Neuronal stem cell (in vitro differentiated cells): ENCODE data around the gene PCDHGB7. TPM values are rescaled to one million over a fixed set of nuclear protein-coding genes. Genes with fewer than 3 reads are reported as not detected.
"Not testable (repeated sequence)": the region's sequence is repeated elsewhere in the genome, so short reads cannot be mapped to it uniquely, and the experiment has no call there.

Source experiments
- DNase-seq: peaks from one replicate; pipeline ENCODE4 v3.0.0-alpha.2; 2013; ENCODE audit warnings: low spot score
- H2AFZ ChIP-seq: one replicate; pipeline ENCODE4 v1.6.1; 2013; ENCODE audit warnings: mild to moderate bottlenecking, low read length, inconsistent platforms
- H2AK5ac ChIP-seq: 2 replicates; pipeline ENCODE4 v1.6.1; 2013; ENCODE audit warnings: low read depth, mild to moderate bottlenecking, inconsistent platforms, low read length, moderate library complexity, mixed read lengths
- H2BK120ac ChIP-seq: 2 replicates; pipeline ENCODE4 v1.6.1; 2013; ENCODE audit warnings: low read depth, mild to moderate bottlenecking, inconsistent platforms, low read length, moderate library complexity, mixed read lengths
- H2BK12ac ChIP-seq: one replicate; pipeline ENCODE4 v1.6.1; 2013; ENCODE audit warnings: low read length, inconsistent platforms
- H2BK15ac ChIP-seq: 2 replicates; pipeline ENCODE4 v1.6.1; 2013; ENCODE audit warnings: mild to moderate bottlenecking, low read length, inconsistent platforms, mixed read lengths
- H2BK5ac ChIP-seq: one replicate; pipeline ENCODE4 v1.6.1; 2013; ENCODE audit warnings: inconsistent platforms, mild to moderate bottlenecking, low read length, moderate library complexity
- H3K14ac ChIP-seq: one replicate; pipeline ENCODE4 v1.6.1; 2013; ENCODE audit warnings: low read length, inconsistent platforms
- H3K18ac ChIP-seq: 2 replicates; pipeline ENCODE4 v1.6.1; 2013; ENCODE audit warnings: low read length, inconsistent platforms
- H3K23ac ChIP-seq: 2 replicates; pipeline ENCODE4 v1.6.1; 2013; ENCODE audit warnings: low read depth, mild to moderate bottlenecking, mixed read lengths, low read length, inconsistent platforms; ENCODE audit not compliant: poor library complexity
- H3K27ac ChIP-seq: replicated peaks from 3 replicates; pipeline ENCODE4 v1.5.1; 2013; ENCODE audit warnings: low read length, inconsistent platforms
- H3K27me3 ChIP-seq, 3 experiments: 2 replicates each; pipeline ENCODE4 v1.6.1; 2013; ENCODE audit warnings: low read length in 3 of 3, mild to moderate bottlenecking in 2 of 3, inconsistent platforms in 1 of 3, low read depth in 1 of 3, mixed read lengths in 1 of 3, moderate library complexity in 1 of 3; ENCODE audit not compliant: control insufficient read depth in 3 of 3, insufficient read depth in 3 of 3
- H3K36me3 ChIP-seq, 2 donors: replicated peaks in 1 of 2; 2 replicates each; pipeline ENCODE4 v1.6.1; 2013; ENCODE audit warnings: low read length in 2 of 2; ENCODE audit not compliant: control insufficient read depth in 2 of 2, insufficient read depth in 2 of 2
- H3K4ac ChIP-seq: 2 replicates; pipeline ENCODE4 v1.6.1; 2013; ENCODE audit warnings: inconsistent platforms, mild to moderate bottlenecking, low read length, moderate library complexity
- H3K4me1 ChIP-seq, 2 donors: 1 replicate in 1 of 2; 2 replicates in 1 of 2; pipeline ENCODE4 v1.6.1; 2013; ENCODE audit warnings: low read length in 2 of 2, low read depth in 1 of 2; ENCODE audit not compliant: control insufficient read depth in 2 of 2, insufficient read depth in 1 of 2
- H3K4me2 ChIP-seq: one replicate; pipeline ENCODE4 v1.6.1; 2013; ENCODE audit warnings: mild to moderate bottlenecking, low read length, inconsistent platforms; ENCODE audit not compliant: insufficient read depth, poor library complexity, severe bottlenecking
- H3K4me3 ChIP-seq, 2 donors: 2 replicates each; pipeline ENCODE4 v1.5.1; 2013; ENCODE audit warnings: low read length in 2 of 2, mild to moderate bottlenecking in 2 of 2, inconsistent platforms in 1 of 2, moderate library complexity in 1 of 2
- H3K79me1 ChIP-seq: one replicate; pipeline ENCODE4 v1.6.1; 2013; ENCODE audit warnings: low read depth, mild to moderate bottlenecking, inconsistent platforms, low read length, moderate library complexity
- H3K9ac ChIP-seq: one replicate; pipeline ENCODE4 v1.6.1; 2013; ENCODE audit warnings: mild to moderate bottlenecking, low read depth, low read length, inconsistent platforms; ENCODE audit not compliant: poor library complexity
- H3K9me3 ChIP-seq, 2 donors: replicated peaks in 1 of 2; 2 replicates each; pipeline versions ENCODE3 to v1.6.1; 2013; ENCODE audit warnings: low read length in 2 of 2, mild to moderate bottlenecking in 2 of 2, inconsistent platforms in 1 of 2, low read depth in 1 of 2, mixed read lengths in 1 of 2, moderate library complexity in 1 of 2; ENCODE audit not compliant: control insufficient read depth in 2 of 2, insufficient read depth in 1 of 2
- H4K8ac ChIP-seq: one replicate; pipeline ENCODE4 v1.6.1; 2013; ENCODE audit warnings: low read depth, mild to moderate bottlenecking, inconsistent platforms, low read length, moderate library complexity
- H4K91ac ChIP-seq: one replicate; pipeline ENCODE4 v1.6.1; 2013; ENCODE audit warnings: low read length, low read depth, mild to moderate bottlenecking, inconsistent platforms; ENCODE audit not compliant: poor library complexity
- WGBS, 2 donors: extraction: QIAGEN DNeasy Blood & Tissue Kit; methylation state at CpG; one replicate each; pipeline ENCODE4 v1.1.7; 2013; ENCODE audit warnings: missing lambda C conversion rate in 2 of 2, mixed read lengths in 1 of 2; ENCODE audit not compliant: insufficient read length in 2 of 2, insufficient replicate concordance in 1 of 2; ENCODE audit errors: extremely low coverage in 2 of 2; 5-methylcytosine and 5-hydroxymethylcytosine counted together
- polyA plus RNA-seq, 2 experiments: library from polyadenylated mRNA; stranded (reverse); fragments of 200-250 nt; gene quantifications; one replicate each; pipeline ENCODE4 v1.2.3, GENCODE V29; 2013

The PCDHGB7 gene
- polyA plus RNA-seq (2013, experiment 1 of 2) = 15.9 TPM
- 15.8 TPM for polyA plus RNA-seq (2013, experiment 2 of 2)

DNA sequence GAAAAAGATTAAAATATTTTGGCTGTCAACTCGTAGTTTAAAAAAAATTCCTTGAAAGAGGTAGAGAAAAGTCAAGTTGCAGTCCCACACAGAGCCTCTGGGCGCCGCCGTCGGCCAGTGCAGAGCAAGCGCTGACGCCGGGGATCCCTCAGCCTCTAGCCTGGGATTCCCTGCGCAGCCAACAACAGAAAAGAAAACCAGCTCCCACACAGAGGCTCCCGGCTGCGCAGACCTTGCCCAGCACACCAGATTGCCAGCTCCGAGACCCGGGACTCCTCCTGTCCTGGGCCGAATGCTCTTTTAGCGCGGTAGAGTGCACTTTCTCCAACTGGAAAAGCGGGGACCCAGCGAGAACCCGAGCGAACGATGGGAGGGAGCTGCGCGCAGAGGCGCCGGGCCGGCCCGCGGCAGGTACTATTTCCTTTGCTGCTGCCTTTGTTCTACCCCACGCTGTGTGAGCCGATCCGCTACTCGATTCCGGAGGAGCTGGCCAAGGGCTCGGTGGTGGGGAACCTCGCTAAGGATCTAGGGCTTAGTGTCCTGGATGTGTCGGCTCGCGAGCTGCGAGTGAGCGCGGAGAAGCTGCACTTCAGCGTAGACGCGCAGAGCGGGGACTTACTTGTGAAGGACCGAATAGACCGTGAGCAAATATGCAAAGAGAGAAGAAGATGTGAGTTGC lies at the start of gene PCDHGB7:
TSS of gene PCDHGB7 (plus strand) at position 184 of the 679 bp plus-strand sequence. CDS start at position 367, 183 bp downstream.
- not testable (repeated sequence) for H3K4me2 ChIP-seq, H2BK12ac ChIP-seq, H3K4me1 ChIP-seq, H3K27me3 ChIP-seq, H3K9ac ChIP-seq, H2BK15ac ChIP-seq, H3K23ac ChIP-seq, H4K91ac ChIP-seq, H2AK5ac ChIP-seq, H2BK5ac ChIP-seq, H2BK120ac ChIP-seq, H3K4ac ChIP-seq, H3K27ac ChIP-seq, H3K79me1 ChIP-seq, H4K8ac ChIP-seq, H3K14ac ChIP-seq
- peak within 1 kb of the TSS; percentile 54 for H3K18ac ChIP-seq
- peak within 1 kb of the TSS; percentile 45 to 71 for H3K4me3 ChIP-seq
- H3K36me3 ChIP-seq = peaks cover 47 to 71% of the 10 kb centered on the region in 2 donors
- H3K9me3 ChIP-seq = peaks cover 62 to 97% of the 10 kb centered on the region in 2 donors
- H2AFZ ChIP-seq = peak within 1 kb of the TSS; percentile 55
- peak; percentile 38 for DNase-seq
- no CpG with 5 or more reads among the region's 47 CpGs for WGBS, 2 donors

DNA sequence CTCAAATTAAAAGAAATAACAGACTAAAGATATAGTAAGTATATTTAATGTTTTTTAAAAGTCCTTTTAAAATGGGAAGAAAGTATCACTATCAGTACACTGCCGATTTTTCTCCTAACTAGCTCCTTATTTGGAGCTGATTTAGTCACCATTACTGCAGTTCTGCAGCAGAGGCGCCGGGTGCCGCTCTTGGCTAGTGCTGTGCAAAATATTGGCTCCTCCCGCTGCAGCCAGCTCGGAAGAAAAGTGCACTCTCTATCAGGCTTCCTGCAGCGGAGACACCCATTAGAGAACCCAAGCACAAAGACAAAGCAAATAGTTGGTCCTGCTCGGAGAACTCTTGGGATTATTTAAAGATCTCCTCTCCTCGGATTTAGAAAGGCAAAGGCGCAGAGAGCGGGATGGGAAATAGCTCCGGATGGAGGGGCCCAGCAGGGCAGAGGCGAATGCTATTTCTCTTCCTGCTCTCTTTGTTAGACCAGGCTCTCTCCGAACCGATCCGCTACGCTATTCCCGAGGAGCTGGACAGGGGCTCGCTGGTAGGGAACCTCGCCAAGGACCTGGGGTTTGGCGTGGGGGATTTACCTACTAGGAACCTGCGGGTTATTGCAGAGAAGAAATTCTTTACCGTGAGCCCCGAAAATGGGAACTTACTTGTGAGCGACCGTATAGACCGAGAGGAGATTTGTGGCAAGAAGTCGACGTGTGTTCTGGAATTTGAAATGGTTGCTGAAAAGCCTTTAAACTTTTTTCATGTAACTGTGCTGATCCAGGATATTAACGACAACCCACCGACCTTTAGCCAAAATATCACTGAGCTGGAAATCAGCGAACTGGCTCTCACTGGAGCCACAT lies 47.3 kb upstream of the PCDHGB7 start, which contains the start of gene PCDHGB3:
TSS of gene PCDHGB3 (plus strand) at position 249 of the 855 bp plus-strand sequence. CDS start at position 402, 153 bp downstream.
- no peak within 1 kb of the TSS for H2AK5ac ChIP-seq
- H3K4me2 ChIP-seq = no peak within 1 kb of the TSS
- no peaks in the 10 kb centered on the region for H3K4me1 ChIP-seq
- no peak within 1 kb of the TSS for H3K9ac ChIP-seq
- H3K27ac ChIP-seq = no peak within 1 kb of the TSS
- peaks cover 2% of the 10 kb centered on the region for H3K79me1 ChIP-seq
- no peak within 1 kb of the TSS for H3K14ac ChIP-seq
- no peak for DNase-seq
- no peak within 1 kb of the TSS for H3K23ac ChIP-seq
- no peak within 1 kb of the TSS for H4K91ac ChIP-seq
- peaks cover 39 to 55% of the 10 kb centered on the region in 2 donors for H3K9me3 ChIP-seq
- H2BK5ac ChIP-seq = no peak within 1 kb of the TSS
- H2BK12ac ChIP-seq = no peak within 1 kb of the TSS
- no peak within 1 kb of the TSS for H3K4me3 ChIP-seq
- peaks cover 0 to 2% of the 10 kb centered on the region in 2 donors for H3K36me3 ChIP-seq
- H2BK15ac ChIP-seq = no peak within 1 kb of the TSS
- no peak within 1 kb of the TSS for H2BK120ac ChIP-seq
- H3K4ac ChIP-seq = no peak within 1 kb of the TSS
- WGBS, 2 donors = no CpG with 5 or more reads among the region's 32 CpGs
- H2AFZ ChIP-seq = peak within 1 kb of the TSS; percentile 29
- peak within 1 kb of the TSS; percentile 53 for H3K18ac ChIP-seq
- no peaks in the 10 kb centered on the region for H3K27me3 ChIP-seq
- H4K8ac ChIP-seq = no peak within 1 kb of the TSS

DNA sequence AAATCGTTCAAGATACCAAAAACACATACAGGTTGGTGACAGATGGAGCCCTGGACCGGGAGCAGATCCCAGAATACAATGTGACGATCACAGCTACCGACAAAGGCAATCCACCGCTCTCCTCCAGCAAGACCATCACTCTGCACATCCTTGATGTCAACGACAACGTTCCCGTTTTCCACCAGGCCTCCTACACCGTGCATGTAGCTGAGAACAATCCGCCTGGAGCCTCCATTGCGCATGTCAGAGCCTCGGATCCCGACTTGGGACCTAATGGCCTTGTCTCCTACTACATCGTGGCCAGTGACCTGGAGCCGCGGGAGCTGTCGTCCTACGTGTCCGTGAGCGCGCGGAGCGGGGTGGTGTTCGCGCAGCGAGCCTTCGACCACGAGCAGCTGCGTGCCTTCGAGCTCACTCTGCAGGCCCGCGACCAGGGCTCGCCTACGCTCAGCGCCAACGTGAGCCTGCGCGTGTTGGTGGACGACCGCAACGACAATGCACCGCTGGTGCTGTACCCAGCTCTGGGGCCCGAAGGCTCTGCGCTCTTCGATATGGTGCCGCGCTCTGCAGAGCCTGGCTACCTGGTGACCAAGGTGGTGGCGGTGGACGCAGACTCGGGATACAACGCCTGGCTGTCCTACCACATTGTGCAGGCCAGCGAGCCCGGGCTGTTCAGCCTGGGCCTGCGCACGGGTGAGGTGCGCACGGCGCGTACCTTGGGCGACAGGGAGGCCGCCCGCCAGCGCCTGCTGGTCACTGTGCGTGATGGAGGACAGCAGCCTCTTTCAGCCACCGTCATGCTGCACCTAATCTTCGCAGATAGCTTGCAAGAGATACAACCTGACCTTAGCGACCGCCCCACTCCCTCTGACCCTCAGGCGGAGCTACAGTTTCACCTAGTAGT lies 45.7 kb upstream of the PCDHGB7 start:
- H4K91ac ChIP-seq = no peak overlapping the region
- H3K36me3 ChIP-seq = peaks cover 0 to 1% of the 10 kb centered on the region in 2 donors
- peak overlapping the region; percentile 65 for H4K8ac ChIP-seq
- no CpG with 5 or more reads among the region's 69 CpGs for WGBS, 2 donors
- H3K4me2 ChIP-seq = no peak overlapping the region
- peak overlapping the region; percentile 76 for H3K4ac ChIP-seq
- no peak overlapping the region for H2BK120ac ChIP-seq
- peak overlapping the region; percentile 75 for H3K23ac ChIP-seq
- no peak for DNase-seq
- H3K9ac ChIP-seq = no peak overlapping the region
- H3K18ac ChIP-seq = no peak overlapping the region
- H2BK12ac ChIP-seq = no peak overlapping the region
- H3K79me1 ChIP-seq = no peaks in the 10 kb centered on the region
- H2AFZ ChIP-seq = no peak overlapping the region
- no peak overlapping the region for H2BK15ac ChIP-seq
- H3K14ac ChIP-seq = peak overlapping the region; percentile 56
- H2AK5ac ChIP-seq = no peak overlapping the region
- H3K4me3 ChIP-seq = peak overlapping the region in 1 of 2 donors; percentile 12
- no peaks in the 10 kb centered on the region for H3K4me1 ChIP-seq
- no peak overlapping the region for H2BK5ac ChIP-seq
- H3K27me3 ChIP-seq = no peaks in the 10 kb centered on the region
- no peak overlapping the region for H3K27ac ChIP-seq
- H3K9me3 ChIP-seq = peaks cover 36 to 42% of the 10 kb centered on the region in 2 donors
